Heart left ventricle (tissue), 16 donors: ENCODE results near the gene ADAM19. TPM values are rescaled to one million over a fixed set of nuclear protein-coding genes. Genes with fewer than 3 reads are reported as not detected.
A peak's percentile ranks its signal among the peaks of the same experiment; 100 is the strongest.

Experiments used
- ATAC-seq, 4 donors: fragments of 200-7000 bp; cut with Tn5 transposase; one replicate each; pipeline ENCODE4 v1.9.1; 2020 to 2022; ENCODE audit warnings: moderate library complexity in 4 of 4, mild to moderate bottlenecking in 3 of 4, moderate number of reproducible peaks in 1 of 4
- DNase-seq, 5 donors: peaks; one replicate each; pipeline ENCODE4 v3.0.0-alpha.2; 2020
- H3K27ac ChIP-seq, 12 donors: fragments of 200-600 bp; sonication (generic) in 4 of 12; one replicate each; pipeline versions ENCODE4 v1.5.0 to v1.8.0; 2016 to 2022; ENCODE audit warnings: mild to moderate bottlenecking in 2 of 12
- H3K27me3 ChIP-seq, 9 donors: fragments of 200-600 bp; sonication (generic) in 2 of 9; one replicate each; pipeline versions ENCODE4 v1.5.1 to v1.8.0; 2016 to 2022; ENCODE audit warnings: mild to moderate bottlenecking in 3 of 9
- H3K36me3 ChIP-seq, 9 donors: fragments of 200-600 bp; sonication (generic) in 2 of 9; one replicate each; pipeline versions ENCODE4 v1.5.0 to v1.8.0; 2018 to 2022; ENCODE audit warnings: mild to moderate bottlenecking in 2 of 9
- H3K4me1 ChIP-seq, 12 donors: fragments of 200-600 bp; sonication (generic) in 4 of 12; one replicate each; pipeline versions ENCODE4 v1.5.0 to v1.8.0; 2016 to 2022; ENCODE audit warnings: mild to moderate bottlenecking in 3 of 12
- H3K4me3 ChIP-seq, 12 donors: fragments of 200-600 bp; sonication (generic) in 4 of 12; one replicate each; pipeline versions ENCODE4 v1.5.0 to v1.8.0; 2017 to 2022; ENCODE audit warnings: mild to moderate bottlenecking in 9 of 12, moderate library complexity in 4 of 12
- H3K9me3 ChIP-seq, 12 donors: fragments of 200-600 bp; sonication (generic) in 4 of 12; one replicate each; pipeline versions ENCODE4 v1.5.0 to v1.8.0; 2016 to 2022; ENCODE audit warnings: mild to moderate bottlenecking in 1 of 12
- CTCF ChIP-seq, 12 donors: fragments of 200-600 bp; sonication (generic) in 4 of 12; IDR thresholded peaks; one replicate each; pipeline versions ENCODE4 v1.5.0 to v1.8.0; 2018 to 2022; ENCODE audit warnings: antibody characterized with exemption in 12 of 12, mild to moderate bottlenecking in 5 of 12
- POLR2A ChIP-seq, 2 donors: fragments of 450-650 bp; IDR thresholded peaks; one replicate each; pipeline ENCODE4 v1.6.1; 2017; ENCODE audit warnings: antibody characterized with exemption in 2 of 2, mild to moderate bottlenecking in 2 of 2, moderate library complexity in 2 of 2
- WGBS, 4 donors: extraction: QIAGEN DNeasy Blood & Tissue Kit in 2 of 4; methylation state at CpG; one replicate each; pipeline versions ENCODE4 v1.1.5 to v1.1.7; 2013 to 2018; 5-methylcytosine and 5-hydroxymethylcytosine counted together
- intact Hi-C, 10 donors: fragments of 100-400 bp; cut with DNase I; formaldehyde crosslinking; loops; one replicate each; pipeline versions ENCODE4 v1.11.1 to v1.14.2; 2022
- polyA plus RNA-seq, 2 donors: library from polyadenylated mRNA; stranded (reverse); fragments of 200-250 nt; gene quantifications; one replicate each; pipeline ENCODE4 v1.2.3, GENCODE V29; 2013
- total RNA-seq, 9 donors: library from RNA; depleted of rRNA in 2 of 9; stranded (reverse); fragments of >200 nt in 2 of 9; fragmentation: NEBNext Ultra II Directional in 3 of 9; extraction: Animal tissue kit (Norgen Biotek cat#: 25700) in 3 of 9; gene quantifications; one replicate each; pipeline versions ENCODE4 v1.1.0 to v1.2.4, GENCODE V29; 2016 to 2023
- donor health status: ischemic (EF 13 %, LVEDD 7.1; RV severe dilation, severe dysfunction).
- donor health status: healthy with polysubstance abuse.
- donor health status: DM: no; HTN: yes; CAD: no.
- donor health status: DM: no; HTN: no; CAD: no.
- donor health status: ischemic (EF 25% LVEDD 6.9; RV normal size, moderate dysfunction).
- donor health status: ischemic (EF 25% LVEDD 5.7; RV mildly dilated, moderate dysfunction).
- donor health status: healthy.
- donor health status: DM: yes; HTN: yes; CAD: no.
- donor health status: ischemic (EF 35%, LVEDD 5.7; RV mildly dilated, moderate dysfunction).
- donor health status: nonischemic (EF 11% LVEDD 7.7; RV severe dilation, severe dysfunction).
- donor health status: DM: yes; HTN: yes; CAD: no.
- donor health status: PGD.
- donor health status: ischemic (EF 29% LVEDD 5.4; RV normal size, mild dysfunction).
- donor health status: nonischemic (EF 23%, LVEDD 6.1; RV moderate dilation, normal function).

Gene ADAM19
- total and polyA plus RNA-seq, 11 donors = 6.5 to 47.6 (median 19.0) TPM

GRCh38 chr5:157606046-157606445, 30.5 kb upstream of the ADAM19 start:
- WGBS, 4 donors = 94 to 99% (median 97%) methylated on average over 2 of the region's 2 CpGs
- Histone ChIP-seq H3K4me3 (no peak overlapping the region), H3K27ac (no peak overlapping the region), H3K36me3 (no peaks in the 10 kb centered on the region), H3K4me1 (peaks cover 0 to 49% (median 0%) of the 10 kb centered on the region in 12 donors), H3K9me3 (no peaks in the 10 kb centered on the region), H3K27me3 (no peaks in the 10 kb centered on the region)
- DNase-seq = no peak
- intact Hi-C loops = no loop called here
- TF ChIP-seq POLR2A (IDR thresholded peaks at IDR 0.05) (no peak), CTCF (IDR thresholded peaks at IDR 0.05) (no peak)
- ATAC-seq = no peak

GRCh38 chr5:157603333-157604190, 28.0 kb upstream of the ADAM19 start:
- ATAC-seq = peak in 3 of 4 donors; percentile 36 to 64 (median 46)
- Histone ChIP-seq H3K27me3 (no peaks in the 10 kb centered on the region), H3K27ac (peak overlapping the region in 1 of 12 donors; percentile 47), H3K4me1 (peaks cover 0 to 37% (median 0%) of the 10 kb centered on the region in 12 donors), H3K9me3 (no peaks in the 10 kb centered on the region), H3K36me3 (no peaks in the 10 kb centered on the region), H3K4me3 (no peak overlapping the region)
- no peak for DNase-seq
- intact Hi-C loops = no loop called here
- no peak for TF ChIP-seq CTCF (IDR thresholded peaks at IDR 0.05)
- TF ChIP-seq POLR2A (IDR thresholded peaks at IDR 0.05) = no peak
- WGBS, 4 donors = 85 to 91% (median 88%) methylated on average over 12 of the region's 12 CpGs

GRCh38 chr5:157602505-157602904, 26.9 kb upstream of the ADAM19 start:
- ATAC-seq = no peak
- 84 to 94% (median 88%) methylated on average over 4 of the region's 4 CpGs for WGBS, 4 donors
- no peak overlapping the region for H3K4me3 ChIP-seq
- H3K4me1 ChIP-seq = peaks cover 0 to 38% (median 0%) of the 10 kb centered on the region in 12 donors
- H3K36me3 ChIP-seq = no peaks in the 10 kb centered on the region
- H3K27me3 ChIP-seq = no peaks in the 10 kb centered on the region
- TF ChIP-seq POLR2A (IDR thresholded peaks at IDR 0.05) (no peak), CTCF (IDR thresholded peaks at IDR 0.05) (no peak)
- H3K27ac ChIP-seq = peak overlapping the region in 1 of 12 donors; percentile 47
- no peaks in the 10 kb centered on the region for H3K9me3 ChIP-seq
- DNase-seq = no peak
- intact Hi-C loops = no loop called here

GRCh38 chr5:157600252-157600651, 24.7 kb upstream of the ADAM19 start:
- Histone ChIP-seq H3K27me3 (no peaks in the 10 kb centered on the region), H3K4me3 (no peak overlapping the region), H3K36me3 (no peaks in the 10 kb centered on the region), H3K27ac (no peak overlapping the region), H3K4me1 (peaks cover 0 to 50% (median 0%) of the 10 kb centered on the region in 12 donors), H3K9me3 (no peaks in the 10 kb centered on the region)
- 96 to 100% (median 98%) methylated on average over 1 of the region's 1 CpG; no CpG with 5 or more reads in 1 of the 4 donors for WGBS, 4 donors
- TF ChIP-seq CTCF (IDR thresholded peaks at IDR 0.05) (no peak), POLR2A (IDR thresholded peaks at IDR 0.05) (no peak)
- no peak for DNase-seq
- ATAC-seq = no peak
- intact Hi-C loops = no loop called here
